GM12875 (cell line): ENCODE results near the gene TMCO1.
"Not testable (repeated sequence)": the region's sequence is repeated elsewhere in the genome, so short reads cannot be mapped to it uniquely, and the experiment has no call there.

Experiments used
- H3K4me3 ChIP-seq: one replicate; pipeline ENCODE4 v1.5.1; 2011; ENCODE audit warnings: low read depth, low read length, control low read depth
- TF ChIP-seq, protein P1 (sequence below): IDR thresholded peaks from 2 replicates; pipeline ENCODE4 v1.5.1; 2011; ENCODE audit warnings: low read depth, mild to moderate bottlenecking, control low read depth, inconsistent platforms, low read length, moderate library complexity, borderline replicate concordance; ENCODE audit not compliant: insufficient read depth

TMCO1 gene

DNA sequence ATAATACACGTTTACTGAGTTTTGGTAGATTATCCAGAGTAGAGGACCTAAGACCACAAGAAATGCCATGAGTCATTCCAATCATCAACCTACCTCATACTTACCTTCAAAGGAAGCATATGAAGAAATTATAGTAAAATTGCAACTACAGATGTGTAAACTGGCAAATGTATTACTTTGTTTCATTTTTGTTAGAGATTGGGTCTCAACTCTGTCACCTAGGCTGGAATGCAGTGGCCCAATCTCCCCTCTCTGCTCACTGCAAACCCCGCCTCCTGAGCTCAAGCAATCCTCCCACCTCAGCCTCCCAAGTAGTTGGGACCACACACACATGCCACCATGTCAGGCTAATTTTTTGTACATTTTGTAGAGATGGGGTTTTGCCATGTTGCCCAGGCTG, 5.2 kb downstream of the TMCO1 start:
- TF ChIP-seq, protein P1, sequence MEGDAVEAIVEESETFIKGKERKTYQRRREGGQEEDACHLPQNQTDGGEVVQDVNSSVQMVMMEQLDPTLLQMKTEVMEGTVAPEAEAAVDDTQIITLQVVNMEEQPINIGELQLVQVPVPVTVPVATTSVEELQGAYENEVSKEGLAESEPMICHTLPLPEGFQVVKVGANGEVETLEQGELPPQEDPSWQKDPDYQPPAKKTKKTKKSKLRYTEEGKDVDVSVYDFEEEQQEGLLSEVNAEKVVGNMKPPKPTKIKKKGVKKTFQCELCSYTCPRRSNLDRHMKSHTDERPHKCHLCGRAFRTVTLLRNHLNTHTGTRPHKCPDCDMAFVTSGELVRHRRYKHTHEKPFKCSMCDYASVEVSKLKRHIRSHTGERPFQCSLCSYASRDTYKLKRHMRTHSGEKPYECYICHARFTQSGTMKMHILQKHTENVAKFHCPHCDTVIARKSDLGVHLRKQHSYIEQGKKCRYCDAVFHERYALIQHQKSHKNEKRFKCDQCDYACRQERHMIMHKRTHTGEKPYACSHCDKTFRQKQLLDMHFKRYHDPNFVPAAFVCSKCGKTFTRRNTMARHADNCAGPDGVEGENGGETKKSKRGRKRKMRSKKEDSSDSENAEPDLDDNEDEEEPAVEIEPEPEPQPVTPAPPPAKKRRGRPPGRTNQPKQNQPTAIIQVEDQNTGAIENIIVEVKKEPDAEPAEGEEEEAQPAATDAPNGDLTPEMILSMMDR = no peak
- H3K4me3 ChIP-seq = no peak overlapping the region

DNA sequence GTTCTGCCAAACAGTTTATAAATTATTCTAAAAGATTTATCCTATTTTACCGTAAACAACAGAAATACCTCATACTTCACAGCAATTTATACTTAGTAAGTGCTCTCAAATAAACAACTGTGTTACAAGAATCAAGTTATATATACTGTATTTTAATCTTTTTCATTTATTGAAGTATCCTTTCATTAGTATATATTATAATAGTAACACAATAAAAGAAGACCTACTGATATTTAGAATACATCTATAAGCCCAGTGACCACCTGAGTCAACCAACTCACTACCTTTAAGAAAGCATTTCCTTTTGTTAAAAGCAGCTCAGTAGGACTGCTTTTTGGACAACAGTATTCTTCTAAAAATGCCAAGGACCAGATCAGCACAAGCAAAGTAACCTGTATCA, 5.9 kb downstream of the TMCO1 start:
- TF ChIP-seq, protein P1 = no peak
- no peak overlapping the region for H3K4me3 ChIP-seq

DNA sequence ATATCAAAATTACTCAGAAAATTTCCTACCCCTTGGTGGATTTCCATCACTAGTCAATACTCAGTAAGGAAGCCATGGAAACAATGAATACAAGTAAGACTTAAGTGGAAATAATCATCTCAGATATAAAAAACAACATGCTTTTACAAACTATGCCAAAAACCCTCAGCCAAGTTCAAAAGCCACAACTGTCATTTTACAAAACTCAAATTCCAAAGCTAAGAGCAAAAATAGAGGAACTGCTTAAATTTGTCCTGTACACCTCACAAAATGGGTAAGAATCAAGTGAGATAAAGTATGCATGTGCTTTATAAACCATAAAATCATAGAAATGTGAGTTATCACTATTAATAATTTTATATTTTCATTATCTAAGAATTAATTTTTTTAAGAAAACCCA, 9.6 kb downstream of the TMCO1 start:
- TF ChIP-seq, protein P1 = no peak
- no peak overlapping the region for H3K4me3 ChIP-seq

DNA sequence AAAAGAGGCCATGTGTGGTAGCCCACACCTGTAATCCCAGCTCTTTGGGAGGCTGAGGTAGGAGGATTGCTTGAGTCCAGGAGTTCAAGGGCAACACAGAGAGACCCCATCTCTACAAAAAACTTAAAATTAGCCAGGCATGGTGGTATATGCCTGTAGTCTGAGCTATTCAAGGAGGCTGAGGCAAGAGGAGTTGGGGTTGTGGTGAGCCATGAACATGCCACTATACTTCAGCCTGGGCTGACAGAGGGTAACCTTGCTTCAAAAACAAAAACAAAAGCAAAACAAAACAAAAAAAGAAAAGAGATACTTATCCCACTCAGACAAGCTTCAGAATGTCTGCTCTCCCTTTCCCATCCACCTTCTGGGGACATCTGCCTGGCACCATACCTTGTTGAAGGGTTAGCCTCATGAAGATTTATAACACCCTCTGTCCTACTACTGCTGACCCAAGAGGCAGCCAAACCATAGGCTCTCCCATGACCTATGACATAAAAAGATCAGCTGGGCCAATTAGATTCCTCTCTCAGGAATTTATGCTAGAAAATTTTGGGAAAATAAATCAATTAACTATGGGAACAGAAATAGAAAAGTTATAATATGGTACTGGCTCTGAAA, 13.2 kb downstream of the TMCO1 start:
- TF ChIP-seq, protein P1 = no peak
- no peak overlapping the region for H3K4me3 ChIP-seq

DNA sequence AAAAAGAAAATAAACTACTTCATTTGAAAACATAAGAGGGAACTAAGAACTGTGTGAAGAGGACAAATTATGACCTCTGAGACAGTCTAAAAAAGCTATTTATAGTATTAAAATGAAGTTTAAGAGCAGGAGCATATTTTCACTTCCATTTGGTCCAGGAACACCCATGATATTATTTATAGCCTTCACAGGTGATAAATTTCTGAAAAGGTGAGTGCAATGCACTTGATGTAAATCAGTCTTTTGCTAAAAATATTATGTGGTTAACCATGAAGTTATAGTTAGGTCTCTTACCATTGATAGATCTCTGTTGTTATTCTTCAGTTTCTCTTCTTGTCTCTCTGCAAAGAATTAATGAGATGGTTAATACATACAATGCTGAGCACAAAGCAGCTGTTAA, 14.7 kb downstream of the TMCO1 start:
- TF ChIP-seq, protein P1 = no peak
- H3K4me3 ChIP-seq = no peak overlapping the region

DNA sequence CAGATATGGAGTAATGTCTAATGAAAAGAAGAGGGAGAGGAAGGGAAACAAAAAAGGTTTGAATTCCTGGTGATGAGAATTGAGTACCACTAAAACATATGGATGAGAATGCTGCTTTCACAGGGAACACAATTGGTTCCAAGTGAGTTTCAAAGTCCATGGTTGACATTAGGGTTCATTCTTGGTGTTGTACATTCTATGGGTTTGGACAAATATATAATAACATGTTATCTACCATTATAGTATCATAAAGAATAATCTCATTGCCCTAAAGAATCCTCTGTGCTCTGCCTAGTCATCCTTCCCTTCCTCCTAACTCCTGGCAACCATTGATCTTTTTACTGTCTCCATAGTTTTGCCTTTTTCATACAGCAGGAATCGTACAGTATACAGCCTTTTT, 20.1 kb downstream of the TMCO1 start:
- H3K4me3 ChIP-seq = no peak overlapping the region
- TF ChIP-seq, protein P1 = no peak

DNA sequence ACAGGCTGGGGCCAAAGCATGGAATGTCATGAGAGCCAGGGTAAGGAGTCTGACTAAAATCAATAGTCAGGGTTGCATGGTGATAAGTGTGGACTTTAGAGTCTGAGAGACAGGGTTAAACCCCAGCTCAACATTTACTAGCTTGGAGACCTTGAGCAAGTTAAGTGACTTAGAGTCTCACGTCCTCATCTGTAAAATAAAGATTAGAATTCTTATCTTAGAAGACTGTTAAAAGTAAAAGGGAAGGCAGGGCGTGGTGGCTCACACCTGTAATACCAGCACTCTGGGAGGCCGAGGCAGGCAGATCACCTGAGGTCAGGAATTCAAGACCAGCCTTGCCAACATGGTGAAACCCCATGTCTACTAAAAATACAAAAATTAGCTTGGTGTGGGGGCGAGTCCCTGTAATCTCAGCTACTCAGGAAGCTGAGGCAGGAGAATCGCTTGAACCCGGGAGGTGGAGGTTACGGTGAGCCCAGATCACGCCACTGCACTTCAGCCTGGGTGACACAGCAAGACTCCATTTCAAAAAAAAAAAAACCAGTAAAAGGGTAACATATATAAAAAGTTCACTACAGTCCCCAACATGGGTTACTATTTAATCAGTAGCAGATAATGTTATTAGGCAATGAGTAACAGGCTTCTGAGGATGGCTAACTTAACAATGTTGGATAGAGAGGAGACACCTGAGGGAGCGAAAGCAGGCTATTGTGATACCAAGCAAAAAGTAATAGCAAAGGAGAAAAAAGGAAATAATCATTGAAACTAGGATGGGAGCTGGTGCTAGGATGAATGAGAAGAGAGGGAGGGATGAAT, 20.8 kb downstream of the TMCO1 start:
- TF ChIP-seq, protein P1 = no peak

DNA sequence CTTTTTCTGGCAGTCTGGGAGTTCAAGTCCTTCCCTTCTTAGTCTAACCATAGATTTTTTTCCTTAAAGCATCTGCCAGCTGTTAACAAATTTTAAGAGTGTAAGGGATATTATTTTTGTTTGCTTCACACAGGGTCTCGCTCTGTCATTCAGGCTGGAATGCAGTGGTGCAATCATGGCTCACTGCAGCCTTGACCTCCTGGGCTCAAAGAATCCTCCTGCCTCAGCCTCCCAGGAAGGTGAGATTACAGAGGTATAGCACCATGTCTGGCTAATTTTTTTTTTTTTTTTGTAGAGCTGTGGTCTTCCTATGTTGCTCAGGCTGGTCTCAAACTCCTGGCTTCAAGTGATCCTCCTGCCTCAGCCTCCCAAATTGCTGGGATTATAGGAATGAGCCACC, 23.8 kb downstream of the TMCO1 start:
- H3K4me3 ChIP-seq = not testable (repeated sequence)

More for the DNA sequence above, 20.8 kb downstream of the TMCO1 start:
- H3K4me3 ChIP-seq = no peak overlapping the region
